NT2/D1 (cell line): ENCODE data around the gene SBSN.

Experiments used
- DNase-seq: peaks from one replicate; pipeline ENCODE4 v3.0.0-alpha.2; 2011; ENCODE audit warnings: low read depth, low spot score
- H3K27me3 ChIP-seq: 2 replicates; pipeline ENCODE4 v1.6.0; 2011; ENCODE audit warnings: mild to moderate bottlenecking; ENCODE audit not compliant: insufficient read length, insufficient read depth
- H3K36me3 ChIP-seq: 2 replicates; pipeline ENCODE4 v1.6.1; 2011; ENCODE audit warnings: mild to moderate bottlenecking, low read length, mixed read lengths; ENCODE audit not compliant: insufficient read depth, insufficient read length
- H3K4me1 ChIP-seq: 2 replicates; pipeline ENCODE4 v1.5.1; 2011; ENCODE audit not compliant: insufficient read depth, insufficient read length
- H3K4me3 ChIP-seq: 2 replicates; pipeline ENCODE4 v1.5.1; 2011; ENCODE audit warnings: low read depth; ENCODE audit not compliant: insufficient read length
- H3K9ac ChIP-seq: 2 replicates; pipeline ENCODE4 v1.6.0; 2011; ENCODE audit warnings: low read depth; ENCODE audit not compliant: insufficient read length
- H3K9me3 ChIP-seq: 2 replicates; pipeline ENCODE4 v1.5.1; 2011; ENCODE audit warnings: mild to moderate bottlenecking, low read length; ENCODE audit not compliant: insufficient read depth
- SUZ12 ChIP-seq: IDR thresholded peaks from 2 replicates; pipeline ENCODE4 v1.6.1; 2011; ENCODE audit not compliant: insufficient read length, insufficient read depth; ENCODE audit errors: extremely low read depth
- YY1 ChIP-seq: IDR thresholded peaks from 2 replicates; pipeline ENCODE4 v1.6.1; 2011; ENCODE audit not compliant: insufficient read length, insufficient read depth
- ZNF274 ChIP-seq: IDR thresholded peaks from 2 replicates; pipeline ENCODE4 v1.6.1; 2011; ENCODE audit warnings: mild to moderate bottlenecking, low read depth, low read length

SBSN gene

DNA sequence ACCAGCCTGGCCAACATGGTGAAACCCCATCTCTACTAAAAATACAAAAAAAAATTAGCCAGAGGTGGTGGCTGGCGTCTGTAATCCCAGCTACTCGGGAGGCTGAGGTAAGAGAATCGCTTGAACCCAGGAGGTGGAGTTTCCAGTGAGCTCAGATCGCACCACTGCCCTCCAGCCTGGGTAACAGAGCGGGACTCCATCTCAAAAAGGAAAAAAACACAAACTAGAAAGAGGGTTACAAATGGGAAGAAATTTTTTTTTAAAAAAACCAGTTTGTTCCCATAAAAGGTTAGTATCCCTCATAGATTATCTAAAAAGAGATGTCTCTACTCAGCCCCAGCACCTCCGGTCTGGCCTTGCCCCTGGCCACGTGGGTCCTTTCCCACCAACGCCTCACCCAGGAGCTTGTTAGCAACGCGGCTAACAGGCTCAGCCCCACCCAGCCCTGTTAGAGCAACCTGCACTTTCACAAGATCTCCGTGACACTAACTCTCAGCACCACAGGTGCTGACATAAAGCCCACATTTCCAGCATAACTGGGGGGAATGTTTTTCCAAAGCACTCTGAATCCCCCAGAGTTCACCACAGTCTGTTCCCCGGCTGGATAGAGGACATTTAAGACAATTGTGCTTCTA, 19.0 kb downstream of the SBSN start:
- TF ChIP-seq YY1, result no peak
- no peak for TF ChIP-seq ZNF274
- no peak for TF ChIP-seq SUZ12
- Histone ChIP-seq H3K4me3 (peak overlapping the region; percentile 48), H3K9ac (peak overlapping the region; percentile 80), H3K27me3 (peaks cover 8% of the 10 kb centered on the region), H3K36me3 (peaks cover 29% of the 10 kb centered on the region), H3K4me1 (peaks cover 6% of the 10 kb centered on the region), H3K9me3 (no peaks in the 10 kb centered on the region)
- no peak for DNase-seq

GRCh38 chr19:35508129-35508528, 20.0 kb downstream of the SBSN start:
- Histone ChIP-seq H3K4me1 (peaks cover 2% of the 10 kb centered on the region), H3K9ac (no peak overlapping the region), H3K36me3 (peaks cover 33% of the 10 kb centered on the region), H3K9me3 (no peaks in the 10 kb centered on the region), H3K27me3 (peaks cover 8% of the 10 kb centered on the region), H3K4me3 (no peak overlapping the region)
- DNase-seq, result no peak
- TF ChIP-seq ZNF274, result no peak
- no peak for TF ChIP-seq YY1
- TF ChIP-seq SUZ12, result no peak

DNA sequence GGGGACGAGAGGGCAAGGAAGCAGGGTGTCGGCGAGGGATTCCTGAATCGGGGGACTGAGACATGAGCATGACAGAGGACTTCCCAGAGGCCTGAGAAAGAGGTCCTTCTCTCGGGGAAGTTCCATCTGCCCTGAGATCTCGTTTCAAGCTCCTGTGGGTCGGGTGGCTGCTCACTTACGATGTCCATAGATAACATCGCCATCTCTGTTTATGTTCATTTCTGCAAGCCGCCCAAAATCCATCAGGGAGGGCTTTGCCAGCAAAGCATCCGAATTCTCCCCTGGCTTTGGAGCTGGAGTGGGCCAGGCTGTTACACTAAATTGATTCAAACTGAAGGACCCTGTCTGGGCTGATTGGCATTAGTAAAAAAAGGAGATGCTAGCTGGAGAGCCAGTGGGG, 20.6 kb downstream of the SBSN start:
- no peak overlapping the region for H3K9ac ChIP-seq
- peaks cover 8% of the 10 kb centered on the region for H3K27me3 ChIP-seq
- H3K4me1 ChIP-seq, result peaks cover 2% of the 10 kb centered on the region
- TF ChIP-seq SUZ12, result no peak
- DNase-seq, result no peak
- H3K4me3 ChIP-seq, result no peak overlapping the region
- H3K36me3 ChIP-seq, result peaks cover 33% of the 10 kb centered on the region
- no peaks in the 10 kb centered on the region for H3K9me3 ChIP-seq

DNA sequence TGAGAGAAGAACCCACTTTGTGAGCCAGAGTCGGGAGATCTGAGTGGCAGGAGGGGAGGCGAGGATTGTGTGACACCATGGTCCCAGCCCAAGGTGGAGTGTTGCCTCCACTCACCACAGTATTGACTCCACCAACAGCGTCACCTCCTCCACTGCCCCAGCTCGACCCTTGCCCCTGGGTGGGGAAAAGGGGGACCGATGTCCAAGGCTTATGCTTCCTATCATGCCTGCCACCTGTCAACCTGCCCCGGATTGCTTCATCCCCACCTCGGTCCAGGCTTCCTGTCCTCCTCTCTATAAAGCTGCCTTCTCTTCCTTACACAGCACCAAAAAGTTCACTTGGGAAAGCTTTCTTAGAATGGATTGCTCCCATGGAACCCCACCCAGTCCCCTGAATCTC, 22.1 kb downstream of the SBSN start:
- Histone ChIP-seq H3K27me3 (peaks cover 6% of the 10 kb centered on the region), H3K9me3 (no peaks in the 10 kb centered on the region), H3K4me1 (peaks cover 2% of the 10 kb centered on the region), H3K9ac (no peak overlapping the region), H3K4me3 (no peak overlapping the region), H3K36me3 (peaks cover 41% of the 10 kb centered on the region)
- TF ChIP-seq YY1 (no peak), ZNF274 (no peak), SUZ12 (no peak)
- no peak for DNase-seq

GRCh38 chr19:35502751-35503150, 25.4 kb downstream of the SBSN start:
- Histone ChIP-seq H3K36me3 (peaks cover 64% of the 10 kb centered on the region), H3K27me3 (no peaks in the 10 kb centered on the region), H3K4me3 (no peak overlapping the region), H3K9ac (no peak overlapping the region), H3K9me3 (no peaks in the 10 kb centered on the region), H3K4me1 (peaks cover 2% of the 10 kb centered on the region)
- no peak for DNase-seq
- TF ChIP-seq YY1, result no peak
- TF ChIP-seq ZNF274, result no peak
- TF ChIP-seq SUZ12, result no peak

DNA sequence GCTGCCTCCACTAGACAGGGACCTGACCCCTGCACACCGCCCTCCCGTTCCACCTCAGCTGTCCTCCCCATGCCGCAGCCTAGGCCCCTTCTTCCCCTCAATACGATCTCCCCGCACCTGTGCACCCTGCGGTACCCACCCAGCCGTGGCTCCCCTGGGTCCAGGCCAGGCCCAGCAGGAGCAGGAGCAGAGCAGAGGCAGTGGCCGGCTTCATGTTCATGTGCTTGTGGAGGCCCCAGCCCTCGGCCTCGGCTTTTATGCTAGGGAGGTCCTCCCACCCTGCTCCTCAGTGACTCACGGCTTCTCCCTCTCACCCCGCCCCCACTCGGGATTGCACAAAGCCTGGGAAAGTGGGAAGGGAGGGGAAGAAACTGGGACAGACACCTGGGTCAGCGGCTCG, 26.4 kb downstream of the SBSN start:
- peaks cover 59% of the 10 kb centered on the region for H3K36me3 ChIP-seq
- DNase-seq, result no peak

GRCh38 chr19:35500611-35501010, 27.5 kb downstream of the SBSN start:
- H3K36me3 ChIP-seq, result peaks cover 50% of the 10 kb centered on the region

More for the DNA sequence above, 26.4 kb downstream of the SBSN start:
- Histone ChIP-seq H3K4me1 (peaks cover 2% of the 10 kb centered on the region), H3K9ac (no peak overlapping the region), H3K4me3 (no peak overlapping the region), H3K27me3 (no peaks in the 10 kb centered on the region), H3K9me3 (no peaks in the 10 kb centered on the region)
- TF ChIP-seq YY1, result no peak
- TF ChIP-seq ZNF274, result no peak
- no peak for TF ChIP-seq SUZ12

GRCh38 chr19:35498984-35499527, 29.1 kb downstream of the SBSN start:
- no peaks in the 10 kb centered on the region for H3K9me3 ChIP-seq
- TF ChIP-seq ZNF274, result no peak
- TF ChIP-seq SUZ12, result no peak
- TF ChIP-seq YY1, result no peak
- no peak overlapping the region for H3K4me3 ChIP-seq
- H3K36me3 ChIP-seq, result peaks cover 43% of the 10 kb centered on the region
- H3K4me1 ChIP-seq, result peaks cover 9% of the 10 kb centered on the region
- H3K9ac ChIP-seq, result no peak overlapping the region
- no peaks in the 10 kb centered on the region for H3K27me3 ChIP-seq
- no peak for DNase-seq

More at GRCh38 chr19:35500611-35501010, 27.5 kb downstream of the SBSN start:
- DNase-seq, result no peak
- no peaks in the 10 kb centered on the region for H3K27me3 ChIP-seq
- H3K4me1 ChIP-seq, result peaks cover 5% of the 10 kb centered on the region
- H3K4me3 ChIP-seq, result no peak overlapping the region
- TF ChIP-seq ZNF274, result no peak
- no peak for TF ChIP-seq SUZ12
- TF ChIP-seq YY1, result no peak
- no peaks in the 10 kb centered on the region for H3K9me3 ChIP-seq
- H3K9ac ChIP-seq, result no peak overlapping the region
